CD4-positive, alpha-beta memory T cell (primary cell): ENCODE data around the gene PPT2. TPM values are rescaled to one million over a fixed set of nuclear protein-coding genes. Genes with fewer than 3 reads are reported as not detected.
"Not testable (repeated sequence)": the region's sequence is repeated elsewhere in the genome, so short reads cannot be mapped to it uniquely, and the experiment has no call there.

Source experiments
- CTCF ChIA-PET: fragments of 350-600 bp; sonication (Branson Sonifier 250); formaldehyde crosslinking; loops from one replicate; lab custom pipeline; 2021; ENCODE audit warnings: inconsistent platforms; ENCODE audit not compliant: partially characterized antibody; lab: Charles Lee
- POLR2A ChIA-PET: fragments of 350-600 bp; sonication (Branson Sonifier 250); formaldehyde crosslinking; loops from one replicate; lab custom pipeline; 2021; ENCODE audit not compliant: partially characterized antibody; lab: Charles Lee
- DNase-seq, 5 donors: peaks; one replicate each; pipeline versions ENCODE4 v3.0.0 to v3.0.0-alpha.2; 2020 to 2022; ENCODE audit warnings: mixed read lengths in 1 of 5
- H3K27ac ChIP-seq: one replicate; pipeline ENCODE4 v1.7.0; 2013; ENCODE audit warnings: low read depth, low read length
- H3K27me3 ChIP-seq: 2 replicates; pipeline ENCODE4 v1.7.0; 2013; ENCODE audit warnings: mild to moderate bottlenecking, low read length, moderate library complexity; ENCODE audit not compliant: insufficient read depth
- H3K36me3 ChIP-seq: 2 replicates; pipeline ENCODE4 v1.7.0; 2013; ENCODE audit warnings: mild to moderate bottlenecking, low read length, moderate library complexity; ENCODE audit not compliant: insufficient read depth
- H3K4me1 ChIP-seq: 2 replicates; pipeline ENCODE4 v1.7.0; 2013; ENCODE audit warnings: mild to moderate bottlenecking, low read length, moderate library complexity; ENCODE audit not compliant: insufficient read depth
- H3K4me3 ChIP-seq, 2 donors: one replicate each; pipeline ENCODE4 v1.7.0; 2013; ENCODE audit warnings: low read length in 2 of 2, mild to moderate bottlenecking in 1 of 2
- H3K9me3 ChIP-seq, 2 donors: one replicate each; pipeline ENCODE4 v1.7.0; 2013; ENCODE audit warnings: low read length in 2 of 2, control low read depth in 1 of 2; ENCODE audit not compliant: control insufficient read depth in 1 of 2
- H3K27ac Mint-ChIP-seq, 7 donors: one replicate each; pipeline ENCODE4 v1.8.0; 2020 to 2021; ENCODE audit warnings: mixed read lengths in 7 of 7, mild to moderate bottlenecking in 6 of 7, inconsistent platforms in 3 of 7, moderate library complexity in 3 of 7
- H3K27me3 Mint-ChIP-seq, 2 donors: one replicate each; pipeline ENCODE4 v1.8.0; 2020 to 2021; ENCODE audit warnings: mixed read lengths in 2 of 2
- H3K36me3 Mint-ChIP-seq, 2 donors: one replicate each; pipeline ENCODE4 v1.8.0; 2020 to 2021; ENCODE audit warnings: mixed read lengths in 2 of 2, inconsistent platforms in 1 of 2, mild to moderate bottlenecking in 1 of 2
- H3K4me1 Mint-ChIP-seq, 4 donors: one replicate each; pipeline ENCODE4 v1.8.0; 2020 to 2021; ENCODE audit warnings: mixed read lengths in 4 of 4, mild to moderate bottlenecking in 1 of 4
- H3K4me3 Mint-ChIP-seq, 8 donors: one replicate each; pipeline ENCODE4 v1.8.0; 2020 to 2021; ENCODE audit warnings: mixed read lengths in 8 of 8, mild to moderate bottlenecking in 7 of 8, moderate library complexity in 6 of 8, inconsistent platforms in 3 of 8
- H3K9me3 Mint-ChIP-seq, 8 donors: one replicate each; pipeline ENCODE4 v1.8.0; 2020 to 2021; ENCODE audit warnings: mixed read lengths in 8 of 8, mild to moderate bottlenecking in 5 of 8, inconsistent platforms in 3 of 8, moderate library complexity in 1 of 8
- intact Hi-C: fragments of 100-400 bp; cut with micrococcal nuclease; formaldehyde crosslinking; loops from one replicate; pipeline ENCODE4 v1.15.1; 2023
- microRNA-seq: library from miRNA; unstranded; fragments of <30 nt; microRNA quantifications from one replicate; pipeline ENCODE4 v1.2.0, GENCODE V29; 2021; ENCODE audit warnings: borderline replicate concordance, borderline number of aligned reads, borderline microRNAs expressed, mixed read lengths
- polyA plus RNA-seq, 2 donors: library from polyadenylated mRNA; unstranded; fragments of 300-500 nt; fragmentation: Illumina TruSeq; gene quantifications; one replicate each; pipeline ENCODE4 v1.2.3, GENCODE V29; 2021
- total RNA-seq, 2 experiments: library from RNA; stranded (reverse); gene quantifications; one replicate each; pipeline ENCODE4 v1.2.3, GENCODE V29; 2021

PPT2 gene
- total and polyA plus RNA-seq, 4 experiments from 2014 or later, result 3.8 to 15.4 (median 8.2) TPM

DNA sequence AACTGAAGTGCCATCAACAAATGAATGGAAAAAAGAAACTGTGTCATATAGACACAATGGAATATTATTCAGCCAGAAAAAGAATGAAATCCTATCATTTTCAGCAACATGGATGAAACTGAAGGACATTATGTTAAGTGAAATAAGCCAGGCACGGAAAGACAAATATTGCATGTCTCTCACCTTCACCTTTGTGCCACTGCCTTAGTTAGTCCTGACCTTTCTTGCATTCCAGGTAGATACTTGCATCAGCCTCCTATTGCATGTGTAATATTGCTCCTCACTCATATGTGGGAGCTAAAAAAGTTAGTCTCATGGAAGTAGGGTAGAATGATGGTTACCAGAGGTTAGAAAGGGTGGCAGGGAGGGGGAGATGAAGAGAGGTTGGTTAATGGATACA, 55.1 kb downstream of the PPT2 start:
- Mint-ChIP-seq H3K36me3 (peaks cover 0 to 3% of the 10 kb centered on the region in 2 donors), H3K4me1 (no peaks in the 10 kb centered on the region), H3K9me3 (no peaks in the 10 kb centered on the region), H3K4me3 (no peak overlapping the region), H3K27ac (peak overlapping the region in 1 of 7 donors; percentile 36), H3K27me3 (peaks cover 0 to 4% of the 10 kb centered on the region in 2 donors)
- no peak overlapping the region for H3K4me3 ChIP-seq
- no peak overlapping the region for H3K27ac ChIP-seq
- H3K27me3 ChIP-seq, result no peaks in the 10 kb centered on the region
- DNase-seq, result no peak
- no peaks in the 10 kb centered on the region for H3K9me3 ChIP-seq
- H3K36me3 ChIP-seq, result no peaks in the 10 kb centered on the region
- ChIA-PET POLR2A (no interaction called here), CTCF (no interaction called here)
- intact Hi-C loops, result no loop called here
- H3K4me1 ChIP-seq, result no peaks in the 10 kb centered on the region

GRCh38 chr6:32210191-32210601, 56.3 kb downstream of the PPT2 start:
- ChIA-PET POLR2A (no interaction called here), CTCF (no interaction called here)
- H3K4me1 ChIP-seq, result no peaks in the 10 kb centered on the region
- H3K9me3 Mint-ChIP-seq, result no peaks in the 10 kb centered on the region
- no peak for DNase-seq
- intact Hi-C loops, result no loop called here
- H3K4me3 ChIP-seq, result no peak overlapping the region
- no peaks in the 10 kb centered on the region for H3K9me3 ChIP-seq
- H3K27ac ChIP-seq, result no peak overlapping the region
- H3K27me3 Mint-ChIP-seq, result no peaks in the 10 kb centered on the region
- H3K27ac Mint-ChIP-seq, result peak overlapping the region in 4 of 7 donors; percentile 60 to 79 (median 68)
- H3K27me3 ChIP-seq, result no peaks in the 10 kb centered on the region
- no peak overlapping the region for H3K4me3 Mint-ChIP-seq
- no peaks in the 10 kb centered on the region for H3K36me3 ChIP-seq
- no peaks in the 10 kb centered on the region for H3K36me3 Mint-ChIP-seq
- H3K4me1 Mint-ChIP-seq, result peaks cover 0 to 6% (median 0%) of the 10 kb centered on the region in 4 donors

GRCh38 chr6:32211432-32211831, 57.5 kb downstream of the PPT2 start:
- H3K9me3 ChIP-seq, H3K36me3 Mint-ChIP-seq, H3K27me3 Mint-ChIP-seq, H3K27me3 ChIP-seq, POLR2A ChIA-PET, H3K4me1 ChIP-seq, CTCF ChIA-PET, H3K4me1 Mint-ChIP-seq, H3K4me3 Mint-ChIP-seq, H3K4me3 ChIP-seq, H3K36me3 ChIP-seq, H3K27ac ChIP-seq, H3K9me3 Mint-ChIP-seq, DNase-seq, intact Hi-C loops: not testable (repeated sequence)
- H3K27ac Mint-ChIP-seq, result peak overlapping the region in 1 of 7 donors; percentile 52

- Histone ChIP-seq H3K4me1 (no peaks in the 10 kb centered on the region), H3K9me3 (no peaks in the 10 kb centered on the region), H3K36me3 (no peaks in the 10 kb centered on the region), H3K4me3 (no peak overlapping the region), H3K27ac (no peak overlapping the region), H3K27me3 (no peaks in the 10 kb centered on the region)
- Mint-ChIP-seq H3K9me3 (no peaks in the 10 kb centered on the region), H3K27me3 (no peaks in the 10 kb centered on the region), H3K4me1 (peaks cover 0 to 6% (median 0%) of the 10 kb centered on the region in 4 donors), H3K27ac (peak overlapping the region in 4 of 7 donors; percentile 23 to 52 (median 37)), H3K4me3 (no peak overlapping the region), H3K36me3 (no peaks in the 10 kb centered on the region)
- POLR2A ChIA-PET, result interaction anchor here (1.4 kb wide), 1 partner anchor 17 kb away, joined by 3 read pairs; no protein-coding TSS in a partner anchor
- CTCF ChIA-PET, result no interaction called here
- no peak for DNase-seq
- intact Hi-C loops, result no loop called here
Observed at GRCh38 chr6:32212076-32212760, 58.3 kb downstream of the PPT2 start.

Small RNA genes within 50 kb of the gene (microRNA-seq; reads per million reads assigned to microRNA genes)
- gene MIR6721 (not detected), gene MIR6833 (not detected)

Other genes starting within 250 kb of the PPT2 start
- gene C2, start 226.4 kb upstream of the PPT2 start, total RNA-seq, result 1 to 10 TPM; 2.1 to 3.2 TPM
- gene C2, start 226.4 kb upstream of the PPT2 start, polyA plus RNA-seq, result not detected
- under 1 TPM in 1 of 2 experiments, not detected in 1; 0.64 TPM for gene CFB, start 208.0 kb upstream of the PPT2 start, total RNA-seq
- gene CFB, start 208.0 kb upstream of the PPT2 start, polyA plus RNA-seq, result not detected
- 10 to 100 TPM; 45.8 to 49.0 TPM for gene NELFE, start 195.2 kb upstream of the PPT2 start, total RNA-seq
- gene NELFE, start 195.2 kb upstream of the PPT2 start, polyA plus RNA-seq, result 10 to 100 TPM; 67.0 to 78.5 TPM
- 100 to 1,000 TPM; 117 to 119 TPM for gene SKIC2, start 195.0 kb upstream of the PPT2 start, total RNA-seq
- 10 to 100 TPM; 21.8 to 23.0 TPM for gene SKIC2, start 195.0 kb upstream of the PPT2 start, polyA plus RNA-seq
- gene DXO, start 182.0 kb upstream of the PPT2 start, total RNA-seq, result 10 to 100 TPM; 27.8 to 30.3 TPM
- gene DXO, start 182.0 kb upstream of the PPT2 start, polyA plus RNA-seq, result 10 to 100 TPM; 10.8 to 11.7 TPM
- 1 to 10 TPM; 6.7 to 9.8 TPM for gene C4A, start 172.1 kb upstream of the PPT2 start, total RNA-seq
- under 1 TPM in 1 of 2 donors, not detected in 1; 0.17 TPM for gene C4A, start 172.1 kb upstream of the PPT2 start, polyA plus RNA-seq
- 1 to 10 TPM; 5.0 to 5.8 TPM for gene C4B, start 139.3 kb upstream of the PPT2 start, total RNA-seq
- gene C4B, start 139.3 kb upstream of the PPT2 start, polyA plus RNA-seq, result under 1 TPM in 1 of 2 donors, not detected in 1; 0.36 TPM
- under 1 TPM; 0.39 to 0.61 TPM for gene CYP21A2, start 115.7 kb upstream of the PPT2 start, total RNA-seq
- not detected for gene CYP21A2, start 115.7 kb upstream of the PPT2 start, polyA plus RNA-seq
- gene TNXB, start 44.8 kb upstream of the PPT2 start, total RNA-seq, result 10 to 100 TPM; 16.5 to 22.4 TPM
- under 1 TPM in 1 of 2 donors, not detected in 1; 0.31 TPM for gene TNXB, start 44.8 kb upstream of the PPT2 start, polyA plus RNA-seq
- 100 to 1,000 TPM; 151 to 154 TPM for gene ATF6B, start 25.9 kb upstream of the PPT2 start, total RNA-seq
- gene ATF6B, start 25.9 kb upstream of the PPT2 start, polyA plus RNA-seq, result 10 to 100 TPM; 11.4 to 27.7 TPM
- gene FKBPL, start 23.9 kb upstream of the PPT2 start, total RNA-seq, result 1 to 10 TPM; 2.2 to 2.8 TPM
- gene FKBPL, start 23.9 kb upstream of the PPT2 start, polyA plus RNA-seq, result 1 to 10 TPM; 2.0 to 3.0 TPM
- 1 to 10 TPM; 1.5 to 1.9 TPM for gene PRRT1, start 2.2 kb upstream of the PPT2 start, total RNA-seq
- gene PRRT1, start 2.2 kb upstream of the PPT2 start, polyA plus RNA-seq, result under 1 TPM in 1 of 2 donors, not detected in 1; 0.60 TPM
- 10 to 100 TPM; 16.6 TPM for gene EGFL8, start 10.5 kb downstream of the PPT2 start, total RNA-seq
- gene EGFL8, start 10.5 kb downstream of the PPT2 start, polyA plus RNA-seq, result under 1 TPM in 1 of 2 donors, not detected in 1; 0.23 TPM
- 10 to 100 TPM; 32.2 to 32.8 TPM for gene AGPAT1, start 21.9 kb downstream of the PPT2 start, total RNA-seq
- gene AGPAT1, start 21.9 kb downstream of the PPT2 start, polyA plus RNA-seq, result 10 to 100 TPM; 15.3 to 16.4 TPM
- 10 to 100 TPM; 44.2 to 47.7 TPM for gene RNF5, start 24.3 kb downstream of the PPT2 start, total RNA-seq
- 100 to 1,000 TPM; 102 to 129 TPM for gene RNF5, start 24.3 kb downstream of the PPT2 start, polyA plus RNA-seq
- 10 to 100 TPM; 74.8 to 77.3 TPM for gene AGER, start 30.1 kb downstream of the PPT2 start, total RNA-seq
- gene AGER, start 30.1 kb downstream of the PPT2 start, polyA plus RNA-seq, result under 1 TPM in 1 of 2 donors, not detected in 1; 0.62 TPM
- 100 to 1,000 TPM; 188 to 192 TPM for gene PBX2, start 36.1 kb downstream of the PPT2 start, total RNA-seq
- 1 to 10 TPM in 1 of 2 donors, under 1 TPM in 1; 0.57 to 1.8 TPM for gene PBX2, start 36.1 kb downstream of the PPT2 start, polyA plus RNA-seq
- gene GPSM3, start 38.5 kb downstream of the PPT2 start, total RNA-seq, result 100 to 1,000 TPM; 309 to 313 TPM
- gene GPSM3, start 38.5 kb downstream of the PPT2 start, polyA plus RNA-seq, result 100 to 1,000 TPM; 110 to 165 TPM
- 1 to 10 TPM in 1 of 2 experiments, under 1 TPM in 1; 0.35 to 1.2 TPM for gene NOTCH4, start 69.9 kb downstream of the PPT2 start, total RNA-seq
- under 1 TPM in 1 of 2 donors, not detected in 1; 0.70 TPM for gene NOTCH4, start 69.9 kb downstream of the PPT2 start, polyA plus RNA-seq
- gene TSBP1, start 217.8 kb downstream of the PPT2 start, total RNA-seq, result not detected
- gene TSBP1, start 217.8 kb downstream of the PPT2 start, polyA plus RNA-seq, result not detected